ENCODE results near the gene SRMS. TPM values are rescaled to one million over a fixed set of nuclear protein-coding genes. Genes with fewer than 3 reads are reported as not detected.

SRMS gene
- total RNA-seq, 4 donors from 2014 or later, result not detected

- Histone ChIP-seq H3K9me3 (no peaks in the 10 kb centered on the region), H3K4me1 (no peaks in the 10 kb centered on the region), H3K4me3 (replicated peaks in 1 of 3) (no peak overlapping the region), H3K36me3 (no peaks in the 10 kb centered on the region), H3K27ac (no peak overlapping the region), H3K27me3 (peaks cover 5% of the 10 kb centered on the region)
- DNase-seq, result no peak
- 89% methylated on average over 7 to 8 of the region's 8 CpGs for WGBS, 2 donors
- intact Hi-C loops (cut with DNase I), result no loop called here
- no peak for TF ChIP-seq CTCF (IDR thresholded peaks at IDR 0.05)
Measured at GRCh38 chr20:63505281-63505680, 42.3 kb downstream of the SRMS start.

- intact Hi-C loops (cut with DNase I), result no loop called here
- H3K36me3 ChIP-seq, result no peaks in the 10 kb centered on the region
Measured at GRCh38 chr20:63504642-63505041, 42.9 kb downstream of the SRMS start.

GRCh38 chr20:63503524-63503923 is 44.0 kb downstream of the SRMS start:
- Histone ChIP-seq H3K27ac (no peak overlapping the region), H3K36me3 (no peaks in the 10 kb centered on the region), H3K4me3 (replicated peaks in 1 of 3) (no peak overlapping the region), H3K27me3 (peaks cover 12% of the 10 kb centered on the region), H3K4me1 (peaks cover 0 to 8% of the 10 kb centered on the region in 2 donors), H3K9me3 (no peaks in the 10 kb centered on the region)
- WGBS, 2 donors, result 35 to 49% methylated on average over 2 to 7 of the region's 7 CpGs
- DNase-seq, result no peak
- TF ChIP-seq POLR2A (IDR thresholded peaks at IDR 0.05), result no peak
- no peak for TF ChIP-seq CTCF (IDR thresholded peaks at IDR 0.05)
- intact Hi-C loops (cut with DNase I), result no loop called here

More at GRCh38 chr20:63504642-63505041, 42.9 kb downstream of the SRMS start:
- 83 to 93% methylated on average over 9 of the region's 9 CpGs for WGBS, 2 donors
- no peak overlapping the region for H3K4me3 ChIP-seq (replicated peaks in 1 of 3)
- TF ChIP-seq CTCF (IDR thresholded peaks at IDR 0.05), result no peak
- TF ChIP-seq POLR2A (IDR thresholded peaks at IDR 0.05), result no peak
- no peak for DNase-seq
- no peaks in the 10 kb centered on the region for H3K4me1 ChIP-seq
- peaks cover 7% of the 10 kb centered on the region for H3K27me3 ChIP-seq
- no peaks in the 10 kb centered on the region for H3K9me3 ChIP-seq
- H3K27ac ChIP-seq, result no peak overlapping the region

GRCh38 chr20:63502671-63503172 is 44.8 kb downstream of the SRMS start:
- TF ChIP-seq CTCF (IDR thresholded peaks at IDR 0.05) (no peak), POLR2A (IDR thresholded peaks at IDR 0.05) (no peak)
- Histone ChIP-seq H3K4me1 (peaks cover 0 to 16% of the 10 kb centered on the region in 2 donors), H3K27ac (no peak overlapping the region), H3K9me3 (no peaks in the 10 kb centered on the region), H3K27me3 (peaks cover 12% of the 10 kb centered on the region), H3K4me3 (replicated peaks in 1 of 3) (no peak overlapping the region), H3K36me3 (no peaks in the 10 kb centered on the region)
- intact Hi-C loops (cut with DNase I), result no loop called here
- 59 to 86% methylated on average over 4 to 5 of the region's 15 CpGs for WGBS, 2 donors
- no peak for DNase-seq

- 18 to 33% methylated on average over 9 to 14 of the region's 26 CpGs for WGBS, 2 donors
- Histone ChIP-seq H3K27ac (no peak overlapping the region), H3K27me3 (peaks cover 12% of the 10 kb centered on the region), H3K4me3 (replicated peaks in 1 of 3) (no peak overlapping the region), H3K36me3 (no peaks in the 10 kb centered on the region), H3K9me3 (no peaks in the 10 kb centered on the region), H3K4me1 (peaks cover 0 to 16% of the 10 kb centered on the region in 2 donors)
- no peak for DNase-seq
- intact Hi-C loops (cut with DNase I), result no loop called here
- TF ChIP-seq POLR2A (IDR thresholded peaks at IDR 0.05) (no peak), CTCF (IDR thresholded peaks at IDR 0.05) (no peak)
Measured at GRCh38 chr20:63501818-63502670, 45.5 kb downstream of the SRMS start.

All from thyroid gland (tissue), 4 donors.